HG02852 (cell line): ENCODE measurements around the gene HES6.
"Not testable (repeated sequence)": the region's sequence is repeated elsewhere in the genome, so short reads cannot be mapped to it uniquely, and the experiment has no call there.

ENCODE experiments used
- ATAC-seq: cut with Tn5 transposase; IDR thresholded peaks from one replicate; pipeline ENCODE4 v1.9.1; 2021; ENCODE audit warnings: mild to moderate bottlenecking, moderate library complexity; ENCODE audit not compliant: unreplicated experiment

HES6 gene

DNA sequence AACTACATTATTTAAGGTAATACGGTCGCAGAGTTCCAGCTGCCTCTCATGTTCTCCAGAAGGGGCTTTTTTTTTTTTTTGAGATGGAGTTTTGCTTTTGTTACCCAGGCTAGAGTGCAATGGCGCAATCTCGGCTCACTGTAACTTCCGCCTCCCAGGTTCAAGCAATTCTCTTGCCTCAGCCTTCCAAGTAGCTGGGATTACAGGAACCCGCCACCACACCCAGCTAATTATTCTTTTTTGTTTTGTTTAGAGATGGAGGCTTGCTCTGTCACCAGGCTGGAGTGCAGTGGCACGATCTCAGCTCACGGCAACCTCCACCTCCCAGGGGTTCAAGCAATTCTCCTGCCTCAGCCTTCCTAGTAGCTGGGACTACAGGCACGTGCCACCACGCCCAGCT is 33.6 kb upstream of the HES6 start:
- ATAC-seq: not testable (repeated sequence)

DNA sequence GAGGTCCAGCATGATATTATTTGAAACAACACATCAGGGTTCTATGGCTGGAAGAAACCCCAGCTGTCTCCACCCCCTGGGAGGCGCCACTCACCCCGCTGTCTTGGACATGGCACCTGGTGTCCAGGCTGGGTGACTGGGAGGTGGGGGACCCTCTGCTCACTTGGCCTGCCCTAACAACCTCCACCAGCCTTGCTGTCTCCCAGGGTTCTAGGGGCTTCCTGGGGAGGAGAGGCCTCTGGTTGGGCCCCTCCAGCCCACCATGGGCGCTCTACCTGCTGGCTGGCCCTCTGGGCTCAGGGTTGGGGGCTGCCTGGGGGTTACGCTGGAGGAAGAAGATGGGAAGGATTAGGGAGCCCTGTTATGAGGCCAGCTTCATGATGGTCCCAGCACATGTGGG is 32.3 kb upstream of the HES6 start:
- no peak for ATAC-seq

DNA sequence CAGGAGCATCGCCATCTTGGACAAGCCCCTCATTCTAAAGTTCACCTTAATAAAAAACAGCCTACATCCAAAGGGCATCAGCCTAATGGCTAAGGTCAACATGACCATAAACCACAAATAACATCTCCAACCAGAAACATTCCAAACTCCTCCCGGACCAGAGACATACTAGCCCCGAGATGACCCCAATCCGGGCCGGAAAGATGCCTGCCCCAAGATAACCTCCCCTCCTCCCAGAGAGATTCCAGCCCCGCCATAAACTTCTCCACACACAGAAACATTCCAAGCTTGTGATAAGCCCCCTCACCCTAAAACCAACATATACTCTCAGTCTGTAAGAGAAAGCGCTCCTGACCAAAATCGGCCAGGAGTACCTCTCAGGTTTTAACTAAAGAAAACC is 31.8 kb upstream of the HES6 start:
- not testable (repeated sequence) for ATAC-seq

DNA sequence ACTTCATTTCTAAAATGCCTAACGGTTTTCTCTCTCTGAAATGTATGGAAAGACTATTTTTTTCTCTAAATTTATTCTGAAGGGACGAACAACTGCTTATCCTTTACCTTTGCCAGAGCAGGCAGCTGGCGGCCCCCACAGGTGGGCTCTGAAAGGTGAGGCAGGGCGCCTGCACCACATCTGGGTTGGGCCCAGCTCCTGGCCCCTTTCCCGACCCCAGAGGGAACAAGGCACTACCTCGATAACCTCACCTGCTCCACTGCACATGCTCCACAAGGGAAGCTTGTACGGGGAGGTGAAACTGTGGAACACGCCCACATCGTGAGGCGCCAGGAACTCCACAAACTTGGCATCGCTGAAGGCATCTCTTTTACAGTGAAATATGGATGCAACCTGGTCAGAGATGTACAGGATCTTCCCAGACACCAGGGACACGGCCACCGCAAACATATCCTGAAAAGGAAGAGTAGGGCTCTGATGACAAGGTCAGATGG is 31.3 kb upstream of the HES6 start:
- ATAC-seq: no peak

DNA sequence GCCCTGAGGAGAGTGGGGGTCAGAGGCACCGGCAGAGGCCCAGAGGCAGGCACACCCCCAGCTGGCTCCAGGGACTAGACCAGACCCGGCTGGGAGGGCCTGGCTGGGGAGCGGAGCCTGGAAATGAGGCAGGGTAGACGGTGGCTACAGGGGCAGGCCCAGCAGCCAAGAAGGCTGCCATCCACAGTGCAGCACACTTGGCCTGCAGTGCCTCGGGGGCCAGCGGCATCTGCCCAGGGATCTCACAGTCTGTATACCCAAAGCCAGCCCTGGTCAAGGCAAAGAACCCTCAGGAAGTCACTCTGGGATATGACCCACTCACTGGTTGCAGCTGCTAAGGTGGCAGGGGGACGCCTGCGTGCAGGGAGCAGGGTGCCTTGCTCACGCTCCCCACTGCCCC is 30.8 kb upstream of the HES6 start:
- ATAC-seq: no peak

DNA sequence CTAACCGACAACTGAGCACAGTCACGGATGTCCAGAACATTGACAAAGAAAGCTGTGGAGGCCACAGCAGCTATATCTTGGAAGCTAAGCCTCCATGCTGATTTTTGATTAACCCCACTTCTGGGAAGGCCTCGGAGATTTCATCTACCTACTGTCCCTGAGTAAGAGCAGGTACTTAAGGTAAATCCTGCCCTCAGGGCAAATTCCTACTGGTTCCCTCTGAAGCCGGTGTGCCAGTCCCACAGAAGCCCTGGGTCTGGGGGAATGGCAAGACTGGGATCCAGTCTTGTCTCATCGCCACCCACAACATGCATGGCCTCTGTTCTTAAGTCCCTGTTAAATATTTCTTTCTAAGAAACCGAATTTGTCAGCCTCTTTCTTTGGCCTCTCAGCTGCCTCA is 29.9 kb upstream of the HES6 start:
- no peak for ATAC-seq

DNA sequence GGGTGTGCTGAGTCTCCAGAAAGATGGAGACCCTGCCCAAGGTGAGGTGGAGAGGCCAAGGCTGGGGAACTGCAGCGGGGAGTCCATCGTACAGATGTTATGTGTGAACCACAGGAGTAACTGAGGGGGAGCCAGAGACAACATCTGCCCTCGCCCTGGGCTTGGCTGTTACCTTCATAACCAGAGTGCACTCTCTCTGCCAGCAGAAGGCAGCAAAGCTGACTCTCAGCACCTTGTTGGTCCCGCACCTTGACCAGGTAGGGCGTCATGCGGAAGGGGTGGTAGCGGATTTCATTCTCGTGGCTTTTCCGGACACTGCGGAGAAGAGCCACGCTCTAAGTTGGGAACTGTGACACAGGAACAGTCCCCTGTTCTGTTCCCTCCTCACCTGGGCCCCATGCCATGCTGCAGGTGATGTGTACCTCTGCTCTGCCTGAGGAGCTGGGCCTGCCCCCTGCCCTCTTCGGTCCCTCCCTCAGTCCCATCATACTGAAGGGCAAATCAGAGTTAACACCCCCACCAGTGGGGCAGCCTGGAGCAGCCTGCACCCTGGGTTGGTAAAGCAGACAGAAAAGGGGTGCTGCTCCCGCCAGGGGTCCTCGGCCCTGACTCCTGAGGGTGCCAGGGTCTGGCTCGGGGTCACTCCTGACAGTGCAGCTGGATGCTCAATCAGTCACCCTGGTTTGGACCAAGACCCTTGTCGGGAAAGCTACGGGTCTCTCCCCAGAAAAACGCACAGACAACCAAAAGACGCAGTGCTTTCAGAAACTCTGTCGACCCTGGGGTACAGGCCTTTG is 28.2 kb upstream of the HES6 start:
- no peak for ATAC-seq

DNA sequence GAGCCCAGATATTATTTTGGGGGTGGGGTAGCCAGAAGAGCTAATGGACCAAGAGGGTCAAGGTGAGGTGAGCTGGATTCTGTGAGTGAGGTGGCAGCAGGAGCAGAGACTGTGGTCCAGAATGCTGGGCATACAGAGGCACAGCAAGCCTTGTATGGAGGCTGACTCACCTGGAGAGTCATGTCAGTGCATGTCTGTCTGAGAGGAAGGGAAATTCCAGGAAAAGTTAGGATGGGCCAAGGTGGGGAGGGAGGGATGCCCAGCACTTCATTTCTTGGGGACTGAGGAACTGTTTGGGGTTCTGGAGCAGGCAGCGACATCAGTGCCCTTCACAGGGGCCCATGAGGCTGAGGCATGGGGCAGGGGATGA is 27.5 kb upstream of the HES6 start:
- no peak for ATAC-seq

DNA sequence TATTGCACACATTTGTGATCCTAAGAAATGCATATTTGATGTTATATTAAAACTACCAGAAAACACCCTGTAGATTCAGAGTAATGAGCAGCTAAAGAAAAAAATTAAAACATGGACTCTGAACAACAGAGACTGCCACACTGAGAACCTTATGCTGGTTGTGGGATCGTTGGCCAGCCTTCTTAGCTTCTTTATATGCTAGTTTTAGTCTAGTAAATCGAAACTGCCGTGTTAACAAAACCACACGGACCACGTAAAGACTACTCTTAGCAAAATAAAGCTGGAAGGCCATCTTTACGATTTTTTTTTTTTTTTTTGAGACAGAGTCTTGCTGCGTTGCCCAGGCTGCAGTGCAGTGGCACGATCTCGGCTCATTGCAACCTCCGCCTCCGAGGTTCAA is 25.8 kb upstream of the HES6 start:
- no peak for ATAC-seq

DNA sequence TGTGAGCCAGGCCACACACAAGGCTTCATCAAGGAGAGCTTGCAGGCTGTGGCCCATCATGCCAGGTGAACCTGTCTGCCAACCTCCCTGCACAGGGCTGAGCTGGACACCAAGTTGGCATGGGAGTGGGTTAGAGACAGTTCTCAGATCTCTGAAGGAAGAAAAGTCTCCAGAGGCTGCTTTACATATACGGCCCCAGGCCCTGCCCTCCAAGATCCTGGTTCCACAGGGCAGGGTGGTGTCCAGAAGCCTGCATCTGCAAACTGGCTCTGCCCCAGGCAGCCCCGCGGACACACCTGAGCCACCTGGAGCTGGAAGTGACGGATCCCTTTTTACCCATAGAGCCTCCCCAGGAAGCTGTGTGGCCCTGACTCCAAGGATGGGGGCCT is 24.2 kb upstream of the HES6 start:
- no peak for ATAC-seq

DNA sequence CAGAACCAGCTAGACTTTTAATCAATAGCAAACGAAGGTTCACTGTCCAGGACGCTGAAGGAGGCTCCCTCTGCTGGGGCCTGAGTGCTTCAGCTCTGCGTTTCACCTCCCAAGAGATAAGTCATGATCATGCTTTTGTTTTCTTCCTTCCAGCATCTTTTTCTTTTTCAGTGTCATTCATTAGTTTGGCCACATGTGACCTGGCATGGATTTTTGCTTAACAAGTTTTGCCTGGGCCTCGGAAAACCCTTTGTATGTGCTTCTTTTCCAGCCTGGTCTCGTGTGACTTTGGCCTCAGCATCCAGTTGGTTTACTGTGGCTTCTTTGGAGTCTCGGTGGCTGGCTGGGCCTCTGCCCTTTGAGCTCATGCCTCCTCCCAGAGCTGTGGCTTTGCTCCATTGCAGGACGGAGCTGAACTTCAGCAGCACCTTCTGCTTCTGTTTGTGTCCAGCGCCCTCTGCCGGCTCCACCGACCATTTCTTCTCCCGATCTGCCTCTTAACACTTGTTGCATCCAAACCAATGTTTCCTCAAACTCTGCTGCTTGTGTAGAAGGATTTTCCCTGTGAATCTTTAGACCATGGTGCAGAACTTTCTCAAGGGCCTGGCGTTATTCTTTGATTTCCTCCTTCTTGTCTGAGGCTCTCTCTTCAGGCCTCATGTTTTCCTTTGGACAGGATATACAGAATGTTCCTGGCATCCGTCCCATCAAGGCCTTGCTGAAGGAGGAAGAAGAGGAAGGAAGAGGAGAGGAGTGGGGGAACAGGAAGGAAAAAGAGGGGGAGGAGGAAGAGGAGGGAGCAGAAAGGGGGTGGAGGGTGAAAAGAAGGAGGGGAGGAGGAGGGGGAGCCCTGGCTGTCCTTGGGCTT is 23.6 kb upstream of the HES6 start:
- ATAC-seq: no peak

DNA sequence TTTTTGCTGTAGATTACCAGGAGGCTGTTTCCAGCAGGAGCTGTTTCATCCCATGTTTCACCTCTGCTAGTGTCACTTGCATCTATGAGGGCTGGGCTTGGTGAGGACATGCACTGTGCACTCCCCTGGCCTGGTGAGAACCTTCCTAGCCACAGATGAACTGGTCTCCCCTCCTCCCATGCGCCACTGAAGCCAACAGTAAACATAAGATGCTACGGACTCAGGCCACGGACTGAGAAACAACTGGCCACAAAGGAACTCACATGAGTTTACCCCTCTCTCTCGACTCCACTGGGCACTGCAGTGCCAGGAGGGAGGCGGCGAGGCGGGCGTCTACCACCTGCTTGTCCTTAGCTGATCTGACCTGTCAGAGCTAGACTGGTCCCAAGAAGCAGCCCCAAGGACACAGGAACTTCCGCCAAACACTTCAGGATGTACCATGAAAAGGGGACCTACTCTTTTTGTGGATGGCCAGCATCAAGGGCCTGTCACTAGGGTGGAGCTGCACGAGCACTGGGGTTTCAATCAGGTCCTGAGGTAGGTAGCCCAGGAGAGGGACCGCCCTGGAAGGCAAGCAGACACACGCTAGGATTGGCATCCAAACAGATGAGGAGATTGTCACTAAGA is 22.8 kb upstream of the HES6 start:
- ATAC-seq: no peak

DNA sequence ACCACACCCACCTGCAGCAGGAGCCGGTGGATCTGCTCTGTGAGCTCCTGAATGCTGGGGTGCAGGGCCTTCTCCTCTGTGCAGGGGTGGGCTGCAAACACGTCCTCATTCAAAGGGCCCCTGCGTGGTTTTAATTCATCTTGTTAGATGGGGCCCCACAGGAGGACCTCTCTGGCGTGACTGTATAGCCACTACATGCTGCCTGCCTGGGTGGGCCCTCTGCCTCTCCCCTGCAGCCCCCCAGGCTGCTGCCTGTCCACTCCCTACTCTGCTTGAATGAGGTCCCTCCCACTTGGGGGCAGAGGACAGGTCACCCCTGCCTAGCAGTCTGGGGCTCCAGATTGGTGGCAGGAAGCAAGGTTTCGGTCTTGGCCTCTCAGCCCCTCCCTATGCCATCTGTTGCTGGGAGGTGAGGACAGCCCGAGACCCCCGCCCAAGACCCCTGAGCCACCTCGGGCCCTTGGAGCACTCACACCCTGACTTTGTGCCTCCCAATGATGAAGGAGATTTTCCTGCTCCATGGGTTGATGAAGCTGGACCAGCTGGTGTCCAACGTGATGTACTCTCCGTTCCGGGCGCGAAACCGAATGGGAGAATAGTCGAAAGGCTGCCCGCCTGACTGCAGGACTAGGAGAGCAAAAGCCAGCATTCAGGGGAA is 22.0 kb upstream of the HES6 start:
- no peak for ATAC-seq

DNA sequence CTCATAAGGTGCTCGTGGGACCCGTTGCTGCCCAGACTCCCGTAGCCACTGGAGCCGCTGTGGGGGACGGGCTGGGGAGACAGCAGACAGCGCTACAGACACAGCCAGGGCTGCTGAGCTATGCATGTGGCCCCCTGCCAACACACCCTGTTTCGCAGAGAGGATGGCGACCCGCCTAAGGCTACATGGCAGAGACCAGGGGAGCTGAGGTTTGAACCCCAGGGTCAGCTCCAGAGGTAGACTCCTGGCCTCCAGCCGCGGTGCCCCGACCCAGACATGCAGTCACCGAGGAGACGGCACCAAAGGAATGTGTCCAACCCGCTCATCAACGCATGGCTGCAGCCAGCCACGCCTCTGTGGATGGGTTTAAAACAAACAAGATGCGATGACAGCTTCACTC is 21.0 kb upstream of the HES6 start:
- no peak for ATAC-seq

DNA sequence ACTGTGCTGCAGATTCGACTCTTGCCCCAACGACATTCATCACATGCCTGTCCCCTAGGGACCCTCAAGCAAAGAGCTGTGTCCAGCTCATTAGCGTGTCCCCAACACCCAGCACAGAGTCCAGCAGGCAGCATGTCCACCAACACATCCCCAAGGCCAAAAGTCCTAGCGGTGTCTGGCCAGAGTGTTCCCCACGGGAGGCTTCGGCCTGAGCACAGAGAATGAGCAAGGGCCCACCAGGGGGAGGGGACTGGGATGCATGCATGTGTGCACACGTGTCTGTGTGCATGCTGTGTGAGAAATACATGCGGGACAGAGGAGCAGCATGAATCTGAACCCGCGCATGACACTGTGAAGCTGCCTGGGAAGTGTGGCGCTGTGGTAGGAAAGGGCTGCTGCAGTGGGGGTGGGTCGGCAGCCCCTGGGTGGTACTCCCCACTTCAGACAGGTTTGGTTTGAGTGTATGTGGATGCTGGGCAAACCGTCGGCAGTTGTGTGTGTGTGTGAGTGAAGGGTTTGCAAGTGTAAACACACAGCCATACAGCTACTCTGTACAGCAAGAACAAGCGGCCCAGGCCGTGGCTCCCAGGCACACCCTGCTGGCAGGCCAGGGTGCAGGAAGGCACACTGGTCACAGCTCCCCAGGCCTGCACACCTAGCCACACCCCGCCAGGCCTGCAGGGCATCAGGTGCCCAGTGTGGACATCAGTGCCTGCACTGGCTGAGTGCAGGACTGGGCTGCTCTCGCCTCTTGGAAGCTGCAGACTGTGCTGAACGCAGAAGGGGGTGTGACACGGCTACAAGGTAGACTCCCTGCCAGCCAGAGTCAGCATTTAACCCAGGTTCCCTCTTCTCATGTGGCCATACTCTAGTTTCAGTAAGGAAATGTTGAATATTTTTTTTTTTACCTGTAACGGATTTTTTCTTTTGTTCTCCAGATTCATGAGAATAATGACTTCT is 19.5 kb upstream of the HES6 start:
- ATAC-seq: no peak

DNA sequence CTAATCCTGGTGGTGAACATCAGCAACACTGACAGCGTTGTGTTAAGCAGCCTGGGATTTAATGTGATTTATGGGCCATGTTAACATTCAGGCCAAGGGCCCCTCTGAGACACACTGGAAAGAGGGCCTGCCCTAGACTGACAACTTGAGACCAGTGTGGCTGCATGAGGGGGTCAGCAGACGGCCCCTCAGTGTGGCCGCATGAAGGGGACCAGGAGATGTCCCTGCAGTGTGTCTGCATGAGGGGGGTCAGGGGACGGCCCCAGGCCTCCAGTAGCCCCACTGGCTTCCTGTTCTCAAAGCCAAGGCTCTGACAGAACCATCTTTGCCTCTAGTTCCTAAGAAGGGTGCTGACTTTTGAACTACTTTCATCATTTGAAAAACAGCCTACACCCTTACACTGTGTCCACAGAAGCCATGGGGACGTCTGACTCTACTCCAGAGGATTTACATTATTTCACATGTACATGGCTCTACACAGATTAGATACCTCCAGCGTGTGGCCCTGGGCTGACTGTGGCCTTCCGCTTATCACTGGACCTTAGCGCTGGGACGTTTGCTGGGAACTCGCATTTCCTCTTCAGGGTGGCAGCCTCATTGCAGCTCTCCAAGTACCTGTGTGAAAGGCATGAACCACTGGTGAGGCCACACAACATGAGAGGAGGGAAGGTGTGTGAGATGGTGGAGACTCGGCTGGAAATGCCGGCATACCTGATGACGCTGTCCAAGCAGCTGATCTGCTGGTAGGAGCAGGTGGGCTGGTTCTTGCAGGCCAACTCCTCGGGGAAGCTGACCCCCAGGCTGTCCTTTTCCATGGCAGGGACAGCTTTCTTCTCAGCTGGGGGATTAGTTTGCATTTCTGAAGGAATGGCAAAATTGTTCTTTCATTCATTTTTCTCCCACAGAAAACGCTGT is 18.2 kb upstream of the HES6 start:
- no peak for ATAC-seq

DNA sequence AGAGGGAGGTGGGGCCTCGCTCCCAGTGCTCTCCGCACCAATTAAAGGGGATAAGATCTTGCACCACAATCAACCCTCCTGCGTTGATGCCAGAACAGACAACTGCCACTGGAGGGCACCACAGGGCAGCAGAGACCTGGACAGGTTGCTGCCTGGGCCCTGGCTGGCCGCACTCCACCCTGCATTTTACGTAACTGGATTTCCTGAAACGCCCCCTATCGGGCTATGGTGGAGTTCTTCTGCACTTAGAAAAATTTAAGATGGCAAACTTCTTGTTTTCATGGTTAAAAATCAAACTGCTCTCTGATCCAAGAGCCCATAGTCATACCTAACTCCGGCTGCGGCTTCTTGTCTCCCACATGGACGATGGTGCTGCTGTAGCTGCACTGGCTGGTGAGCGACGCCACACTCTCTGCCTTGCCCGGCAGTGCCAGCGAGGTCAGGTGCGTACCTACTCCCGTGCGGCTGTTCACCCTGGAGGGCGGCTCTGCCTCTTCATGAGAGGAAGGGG is 16.8 kb upstream of the HES6 start:
- no peak for ATAC-seq

DNA sequence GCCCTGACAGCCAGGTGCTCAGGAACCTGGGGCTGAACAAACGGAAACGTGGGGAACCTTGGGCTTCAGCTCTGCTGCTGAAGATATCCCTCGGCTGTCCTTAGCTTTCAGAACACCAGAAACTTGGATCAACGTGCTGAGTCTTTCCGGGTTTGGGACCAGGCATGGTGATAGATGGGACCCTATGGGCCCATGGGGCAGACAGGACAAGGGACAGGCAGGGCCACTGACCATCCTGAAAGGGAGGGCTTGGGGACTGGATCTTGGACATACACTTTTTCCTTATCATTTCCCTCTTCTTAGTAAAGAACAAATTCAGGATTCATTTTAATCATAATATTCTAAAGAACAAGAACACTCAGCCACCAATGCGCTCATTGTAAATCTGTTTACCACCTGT is 16.3 kb upstream of the HES6 start:
- ATAC-seq: no peak

DNA sequence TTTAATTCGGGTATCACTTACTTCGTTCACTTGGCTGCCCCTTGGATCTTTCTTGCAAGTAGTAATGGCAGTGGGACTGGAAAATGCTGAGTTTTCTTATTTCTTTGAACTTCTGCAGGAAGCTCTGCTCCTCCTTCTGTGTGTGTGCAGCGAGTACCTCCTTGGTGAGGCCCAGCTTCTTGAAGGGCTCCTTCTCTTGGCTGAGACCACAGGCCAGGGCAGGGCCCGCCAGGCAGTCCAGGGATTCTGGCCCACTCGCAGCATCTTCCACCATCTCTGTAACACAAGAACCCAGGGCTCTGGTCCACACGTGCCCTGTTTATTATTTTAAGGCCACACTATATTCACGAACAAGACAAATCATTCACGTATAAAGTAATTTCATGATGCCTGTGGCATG is 15.8 kb upstream of the HES6 start:
- ATAC-seq: no peak
